Skin epidermis (tissue), 12 donors: ENCODE measurements around the gene SHB.
"Not testable (repeated sequence)": the region's sequence is repeated elsewhere in the genome, so short reads cannot be mapped to it uniquely, and the experiment has no call there.

ENCODE experiments used
- H3K27ac ChIP-seq, 21 experiments: fragments of 200-600 bp; sonication (generic) in 11 of 21; one replicate each; pipeline ENCODE4 v1.5.0; 2020; ENCODE audit warnings: mild to moderate bottlenecking in 3 of 21, inconsistent platforms in 2 of 21, moderate library complexity in 2 of 21
- H3K4me3 ChIP-seq, 7 experiments: fragments of 200-600 bp; sonication (generic) in 2 of 7; one replicate each; pipeline ENCODE4 v1.5.0; 2020; ENCODE audit warnings: inconsistent platforms in 2 of 7, mild to moderate bottlenecking in 2 of 7, moderate library complexity in 1 of 7

SHB gene

GRCh38 chr9:37905131-37905505 is 163.9 kb downstream of the SHB start:
- H3K27ac ChIP-seq = peak overlapping the region in 14 of 21 experiments; percentile 82 to 94 (median 90)
- H3K4me3 ChIP-seq = peak overlapping the region in 3 of 7 experiments; percentile 89 to 98 (median 90)

GRCh38 chr9:37904445-37905130 is 164.4 kb downstream of the SHB start:
- Histone ChIP-seq H3K4me3 (peak overlapping the region; percentile 62 to 99 (median 94)), H3K27ac (peak overlapping the region; percentile 50 to 94 (median 87))

GRCh38 chr9:37903647-37904444 is 165.2 kb downstream of the SHB start, which contains the start of gene SLC25A51:
Gene SLC25A51, minus strand, starts transcription at chr9:37904127. Its CDS starts 15,577 bp downstream, at chr9:37888550.
- peak within 1 kb of the TSS; percentile 50 to 94 (median 87) for H3K27ac ChIP-seq
- peak within 1 kb of the TSS; percentile 62 to 99 (median 94) for H3K4me3 ChIP-seq

- peak overlapping the region; percentile 62 to 99 (median 94) for H3K4me3 ChIP-seq
- H3K27ac ChIP-seq = peak overlapping the region; percentile 23 to 94 (median 87)
Observed at GRCh38 chr9:37902796-37903646, 166.0 kb downstream of the SHB start.

DNA sequence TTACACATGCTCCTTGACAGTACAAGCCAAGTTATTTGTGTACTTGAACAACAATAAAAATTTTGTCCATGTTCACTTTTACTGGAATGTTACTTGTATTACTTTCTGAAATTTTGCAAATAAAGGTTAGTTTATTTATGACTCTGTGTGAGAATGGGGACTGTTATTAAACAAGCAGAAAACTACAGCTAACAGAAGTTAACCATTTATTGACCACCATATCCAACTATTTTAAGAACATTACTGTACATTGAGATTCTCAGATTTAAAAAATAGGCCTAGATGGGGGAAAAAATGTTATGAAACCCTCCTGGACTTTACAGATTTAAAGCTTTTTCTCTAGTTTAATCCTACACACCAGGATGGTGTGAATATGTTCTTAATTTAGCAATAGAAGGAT is 166.9 kb downstream of the SHB start:
- H3K4me3 ChIP-seq = no peak overlapping the region

GRCh38 chr9:37899041-37899440 is 170.0 kb downstream of the SHB start:
- Histone ChIP-seq H3K4me3 (no peak overlapping the region), H3K27ac (no peak overlapping the region)

More for the DNA sequence above, 166.9 kb downstream of the SHB start:
- no peak overlapping the region for H3K27ac ChIP-seq

DNA sequence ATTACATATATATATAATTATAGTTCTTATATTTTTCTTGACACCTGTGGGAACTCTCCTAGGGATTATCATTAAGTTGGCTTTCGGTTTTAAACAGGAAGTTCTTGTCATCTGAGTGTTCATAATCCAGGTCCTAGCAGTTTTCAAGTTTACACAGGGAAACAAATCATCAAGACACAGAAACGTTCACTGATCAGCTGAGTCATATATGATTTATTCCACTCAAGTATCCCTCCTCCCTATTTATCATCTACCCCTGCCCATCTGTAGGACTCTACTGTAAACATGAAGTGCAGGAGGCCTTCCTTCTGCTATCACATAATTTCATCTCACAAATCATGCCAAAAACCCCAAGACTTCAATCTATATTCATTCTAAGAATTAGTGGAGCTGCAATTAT is 171.4 kb downstream of the SHB start:
- H3K27ac ChIP-seq = no peak overlapping the region
- no peak overlapping the region for H3K4me3 ChIP-seq

DNA sequence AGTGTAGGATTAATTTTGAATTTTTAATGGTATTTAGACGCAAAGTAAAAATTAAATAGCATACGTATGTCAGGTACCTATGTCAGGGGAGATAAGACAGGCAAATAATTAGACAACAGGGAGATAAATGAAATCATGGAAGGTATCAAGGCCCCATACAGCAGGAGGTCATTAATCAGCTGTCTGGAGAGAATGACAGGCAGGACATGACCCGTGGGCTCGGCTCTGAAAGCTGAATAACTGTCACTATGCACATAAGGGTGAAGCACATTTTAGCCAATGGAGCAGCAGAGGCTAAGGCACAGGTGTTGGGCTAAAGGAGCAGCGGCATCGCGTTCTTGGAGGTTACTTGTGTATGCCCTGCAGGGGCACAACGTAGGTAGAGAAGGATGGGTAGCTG is 177.0 kb downstream of the SHB start:
- H3K4me3 ChIP-seq = no peak overlapping the region
- H3K27ac ChIP-seq = no peak overlapping the region

DNA sequence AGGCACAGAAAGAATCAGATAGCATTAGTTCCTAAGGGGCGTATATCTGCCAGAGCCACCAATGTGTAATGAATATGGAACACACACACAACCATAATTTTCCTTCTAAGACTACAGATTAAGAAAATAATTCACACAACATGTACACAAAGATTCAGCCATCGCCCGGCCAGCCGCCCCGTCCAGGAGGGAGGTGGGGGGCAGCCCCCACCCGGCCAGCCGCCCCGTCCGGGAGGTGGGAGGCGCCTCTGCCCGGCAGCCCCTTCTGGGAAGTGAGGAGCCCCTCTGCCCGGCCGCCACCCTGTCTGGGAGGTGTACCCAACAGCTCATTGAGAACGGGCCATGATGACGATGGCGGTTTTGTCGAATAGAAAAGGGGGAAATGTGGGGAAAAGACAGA is 178.0 kb downstream of the SHB start:
- H3K27ac ChIP-seq, H3K4me3 ChIP-seq: not testable (repeated sequence)

DNA sequence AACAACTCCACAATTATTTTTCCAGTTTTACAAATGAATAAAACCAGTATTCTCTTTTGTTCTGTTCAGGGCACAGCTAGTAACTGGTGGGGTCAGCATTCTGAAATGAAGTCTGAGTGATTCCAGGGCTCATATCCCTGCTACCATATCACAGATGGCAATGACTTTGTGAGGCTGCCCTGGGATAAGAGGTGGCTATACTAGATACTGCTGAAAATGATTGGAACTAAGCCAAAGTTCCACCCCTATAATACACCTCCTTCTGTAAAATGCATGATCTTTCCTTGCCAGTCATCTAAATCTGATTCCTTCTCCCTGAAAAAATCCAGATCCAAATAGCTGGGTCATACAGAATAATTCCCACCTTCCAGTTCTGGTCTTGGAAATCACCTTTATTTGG is 179.5 kb downstream of the SHB start:
- no peak overlapping the region for H3K27ac ChIP-seq
- H3K4me3 ChIP-seq = no peak overlapping the region

DNA sequence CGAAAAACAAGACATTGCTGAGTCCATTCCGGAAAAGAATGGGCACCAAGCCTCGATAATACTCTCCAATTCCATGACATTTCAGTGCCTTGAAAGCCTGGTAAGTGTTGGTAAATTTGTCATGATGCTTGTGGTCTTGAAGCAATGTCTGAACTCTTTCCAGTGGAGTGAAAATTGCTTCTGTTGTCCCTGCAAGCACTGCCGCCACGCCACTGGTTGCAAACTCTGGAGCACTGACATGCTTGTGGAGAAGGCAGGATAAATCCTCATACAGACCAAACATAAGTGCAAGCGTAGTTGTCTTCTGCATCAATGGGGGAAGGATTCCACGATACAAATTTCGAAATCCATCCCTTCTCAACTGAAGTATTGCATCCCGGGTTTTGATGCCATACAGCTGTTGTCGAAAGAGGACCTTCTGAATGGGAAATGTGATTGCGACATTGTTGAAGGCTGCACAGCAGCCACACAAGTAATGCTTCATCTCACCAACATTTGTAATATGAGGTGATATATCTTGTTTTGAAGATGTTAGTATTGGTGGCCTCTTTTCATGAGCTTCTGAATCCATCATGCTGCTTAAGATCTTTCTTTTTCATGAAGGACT is 180.9 kb downstream of the SHB start:
- not testable (repeated sequence) for H3K27ac ChIP-seq, H3K4me3 ChIP-seq

GRCh38 chr9:37880916-37881479 is 188.0 kb downstream of the SHB start:
- Histone ChIP-seq H3K4me3 (no peak overlapping the region), H3K27ac (no peak overlapping the region)

DNA sequence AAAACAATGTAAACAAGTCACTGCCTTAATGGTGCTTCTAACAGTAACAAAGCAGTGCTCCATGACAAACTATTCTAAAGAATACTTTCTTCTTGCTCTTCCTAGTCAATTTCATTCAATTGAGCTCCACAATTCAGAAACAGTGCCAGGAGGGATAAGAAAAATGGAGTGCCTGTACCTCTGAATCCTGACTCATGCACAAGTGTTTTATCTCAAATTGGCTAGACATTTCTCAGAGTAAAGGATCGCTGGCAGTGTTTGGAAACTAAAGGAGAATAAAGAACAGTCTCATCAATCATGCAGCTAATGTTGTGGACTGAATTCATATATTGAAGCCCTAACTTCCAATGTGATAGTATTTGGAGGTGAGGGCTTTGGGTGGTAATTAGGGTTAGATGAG is 192.7 kb downstream of the SHB start:
- Histone ChIP-seq H3K27ac (no peak overlapping the region), H3K4me3 (no peak overlapping the region)

DNA sequence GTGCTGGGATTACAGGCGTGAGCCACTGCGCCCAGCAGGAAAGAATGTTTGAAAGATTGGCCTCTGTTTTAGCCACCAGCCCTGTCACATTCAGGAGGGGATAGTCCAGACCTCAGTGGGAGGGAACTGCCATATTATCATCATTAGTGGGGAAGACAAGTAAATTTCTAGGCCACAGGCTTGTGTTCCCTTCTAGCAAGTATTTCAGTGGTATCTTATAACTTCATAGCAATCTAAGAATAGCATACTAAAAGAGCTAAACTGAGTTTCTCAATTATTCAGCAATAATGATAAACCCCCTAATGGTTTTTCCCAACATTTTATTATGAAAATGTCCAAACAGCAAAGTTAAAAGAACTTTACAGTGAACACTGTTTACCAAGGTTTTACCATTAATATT is 195.1 kb downstream of the SHB start:
- Histone ChIP-seq H3K27ac (no peak overlapping the region), H3K4me3 (no peak overlapping the region)

GRCh38 chr9:37870799-37871176 is 198.2 kb downstream of the SHB start:
- Histone ChIP-seq H3K4me3 (no peak overlapping the region), H3K27ac (no peak overlapping the region)

- H3K4me3 ChIP-seq = no peak overlapping the region
- H3K27ac ChIP-seq = no peak overlapping the region
Observed at GRCh38 chr9:37870081-37870798, 198.8 kb downstream of the SHB start.
